GM12878 (cell line): ENCODE measurements around the gene ABCC4. TPM values are rescaled to one million over a fixed set of nuclear protein-coding genes. Genes with fewer than 3 reads are reported as not detected.
A peak's percentile ranks its signal among the peaks of the same experiment; 100 is the strongest.

Experiments used
- ATAC-seq: fragments of 200-7000 bp; cut with Tn5 transposase; 3 replicates; pipeline ENCODE4 v1.9.1; 2020; ENCODE audit warnings: mild to moderate bottlenecking, moderate library complexity
- BruUV-seq: library from RNA; stranded (reverse); fragments of 400-500 nt; replicated peaks from 2 replicates; lab custom pipeline; 2021; lab: Mats Ljungman, UMichigan
- CTCF ChIA-PET: fragments of 300-600 bp; sonication (Branson Sonifier 250); formaldehyde crosslinking; extraction: SDS; loops from one replicate; lab custom pipeline; 2021; ENCODE audit warnings: inconsistent platforms; lab: Yijun Ruan, JAX
- POLR2A ChIA-PET: fragments of 350-600 bp; formaldehyde crosslinking; extraction: SDS; loops from one replicate; lab custom pipeline; 2021; ENCODE audit warnings: inconsistent platforms; lab: Charles Lee
- RAD21 ChIA-PET: fragments of 300-600 bp; sonication (Branson Sonifier 250); formaldehyde crosslinking; loops from one replicate; lab custom pipeline; 2023; ENCODE audit warnings: antibody characterized with exemption; ENCODE audit not compliant: unreplicated experiment; lab: Charles Lee
- SMC1A ChIA-PET: fragments of 300-600 bp; sonication (Branson Sonifier 250); formaldehyde crosslinking; loops from one replicate; lab custom pipeline; 2023; ENCODE audit not compliant: unreplicated experiment, uncharacterized antibody; lab: Charles Lee
- DNase-seq: peaks from one replicate; pipeline ENCODE4 v3.0.0-alpha.2; 2011; ENCODE audit warnings: low read depth, low spot score
- FAIRE-seq: peaks from 3 replicates; lab custom pipeline; 2011; peaks lifted over from hg19 to GRCh38; lab: Jason Lieb, UNC
- H2AFZ ChIP-seq: 2 replicates; pipeline ENCODE4 v1.6.0; 2011; ENCODE audit warnings: low read depth, low read length, control low read depth; ENCODE audit not compliant: control insufficient read depth
- H3K27ac ChIP-seq: 2 replicates; pipeline ENCODE4 v1.5.1; 2011; ENCODE audit warnings: control low read depth; ENCODE audit not compliant: control insufficient read depth, insufficient read depth
- H3K27me3 ChIP-seq, 2 experiments: replicated peaks in 1 of 2; 2 replicates each; pipeline versions ENCODE4 v1.6.0 to v1.6.1; 2011; ENCODE audit warnings: low read length in 1 of 2; ENCODE audit not compliant: control insufficient read depth in 2 of 2, insufficient read depth in 2 of 2
- H3K36me3 ChIP-seq, 2 experiments: 2 replicates each; pipeline ENCODE4 v1.5.1; 2011; ENCODE audit warnings: low read length in 1 of 2; ENCODE audit not compliant: control insufficient read depth in 2 of 2, insufficient read depth in 2 of 2
- H3K4me1 ChIP-seq: 2 replicates; pipeline ENCODE4 v1.6.1; 2011; ENCODE audit warnings: mild to moderate bottlenecking, low read length, moderate library complexity, mixed read lengths; ENCODE audit not compliant: control insufficient read depth, insufficient read depth
- H3K4me2 ChIP-seq: 2 replicates; pipeline ENCODE4 v1.6.0; 2011; ENCODE audit warnings: control low read depth; ENCODE audit not compliant: control insufficient read depth, insufficient read depth
- H3K4me3 ChIP-seq: fragments of 200-600 bp; sonication (generic); 2 replicates; pipeline ENCODE4 v1.5.1; 2016
- H3K79me2 ChIP-seq: 2 replicates; pipeline ENCODE4 v1.6.0; 2011; ENCODE audit warnings: low read length; ENCODE audit not compliant: control insufficient read depth, insufficient read depth
- H3K9ac ChIP-seq: 2 replicates; pipeline ENCODE4 v1.8.0; 2011; ENCODE audit warnings: low read length, control low read depth, mixed read lengths; ENCODE audit not compliant: control insufficient read depth, insufficient read depth
- H3K9me3 ChIP-seq: replicated peaks from 3 replicates; pipeline ENCODE4 v1.5.1; 2011; ENCODE audit warnings: mild to moderate bottlenecking, low read length; ENCODE audit not compliant: control insufficient read depth, insufficient read depth
- H4K20me1 ChIP-seq: 2 replicates; pipeline ENCODE4 v1.6.0; 2011; ENCODE audit not compliant: control insufficient read depth, insufficient read depth
- CHD4 ChIP-seq: fragments of 200-600 bp; sonication (generic); IDR thresholded peaks from 2 replicates; pipeline ENCODE4 v1.6.1; 2016; ENCODE audit warnings: mild to moderate bottlenecking
- E4F1 ChIP-seq: fragments of 450-650 bp; IDR thresholded peaks from 2 replicates; pipeline ENCODE4 v1.6.1; 2018; ENCODE audit warnings: borderline replicate concordance, mild to moderate bottlenecking; ENCODE audit not compliant: partially characterized antibody
- IRF3 ChIP-seq: fragments of 450-650 bp; IDR thresholded peaks from 2 replicates; pipeline ENCODE4 v1.6.1; 2014; ENCODE audit warnings: mild to moderate bottlenecking
- POLR2AphosphoS2 ChIP-seq: IDR thresholded peaks from 2 replicates; pipeline ENCODE4 v1.6.1; 2011; ENCODE audit warnings: low read depth, mild to moderate bottlenecking, low read length, improper control_type of control experiment, moderate library complexity
- SMAD1 ChIP-seq: fragments of 450-650 bp; IDR thresholded peaks from 2 replicates; pipeline ENCODE4 v1.6.1; 2018; ENCODE audit warnings: mild to moderate bottlenecking, low read depth; ENCODE audit not compliant: partially characterized antibody
- TAF1 ChIP-seq: IDR thresholded peaks from 2 replicates; pipeline ENCODE4 v1.6.1; 2011; ENCODE audit warnings: mild to moderate bottlenecking, low read depth, low read length, borderline replicate concordance
- ZNF592 ChIP-seq: fragments of 450-650 bp; IDR thresholded peaks from 2 replicates; pipeline ENCODE4 v1.6.1; 2017; ENCODE audit warnings: mild to moderate bottlenecking, moderate library complexity
- WGBS: methylation state at CpG from one replicate; pipeline ENCODE4 v1.1.6; 2016; ENCODE audit warnings: low lambda C conversion rate; ENCODE audit not compliant: insufficient replicate concordance, insufficient coverage; ENCODE audit errors: missing lambda C conversion rate; 5-methylcytosine and 5-hydroxymethylcytosine counted together
- in situ Hi-C: fragments of 300-500 bp; cut with MboI; formaldehyde crosslinking; loops from 9 replicates; pipeline ENCODE4 v1.14.3; 2018; ENCODE audit warnings: mixed read lengths
- intact Hi-C: fragments of 100-400 bp; cut with micrococcal nuclease; formaldehyde crosslinking; loops from one replicate; pipeline ENCODE4 v1.14.2; 2022; ENCODE audit not compliant: unreplicated experiment
- polyA plus RNA-seq, 11 experiments: library from polyadenylated mRNA; depleted of rRNA in 4 of 11; unstranded in 6 of 11; stranded (reverse) in 5 of 11; fragments of >200 nt; fragmentation: Nextera tagmentation in 4 of 11; fragmentation: Illumina TruSeq in 1 of 11; extraction: Ambion mirVana in 4 of 11; extraction: Trizol in 1 of 11; gene quantifications; 1 replicate in 1 of 11; 2 replicates in 10 of 11; pipeline versions ENCODE4 v1.2.1 to v1.2.3, GENCODE V29; 2011 to 2016; ENCODE audit warnings: inconsistent platforms in 2 of 11, missing spikeins in 2 of 11, low read depth in 1 of 11
- total RNA-seq, 4 experiments: library from RNA; depleted of rRNA in 3 of 4; stranded (reverse); fragments of >200 nt in 3 of 4; fragmentation: Illumina TruSeq in 1 of 4; extraction: Trizol in 1 of 4; gene quantifications; 2 replicates each; pipeline versions ENCODE4 v1.2.1 to v1.2.3, GENCODE V29; 2013 to 2021

The ABCC4 gene
- total and polyA plus RNA-seq, 10 of the 15 experiments (the other 5 are each of a cell fraction or from before 2014, with no cell fraction given), result 7.2 to 44.4 (median 24.1) TPM

- RAD21 ChIA-PET, result interaction anchor here (1.0 to 9.2 kb wide), 23 partner anchors 10 to 681 kb away, joined by 3 to 113 read pairs (median 7); no protein-coding TSS in a partner anchor
- peak overlapping the region; percentile 83 for H3K4me2 ChIP-seq
- TF ChIP-seq E4F1, result no peak
- no peak for TF ChIP-seq IRF3
- no peak for TF ChIP-seq POLR2AphosphoS2
- TF ChIP-seq CHD4, result no peak
- no peak for TF ChIP-seq SMAD1
- TF ChIP-seq ZNF592, result no peak
- no peak for TF ChIP-seq TAF1
- TF ChIP-seq, all 136 proteins: peak for 0
- Histone ChIP-seq H3K9me3 (no peaks in the 10 kb centered on the region; the same call in 2 of the 3 replicates), H3K4me3 (peak overlapping the region; percentile 94), H3K27ac (no peak overlapping the region; the same call in 1 of the 2 replicates), H2AFZ (no peak overlapping the region), H3K79me2 (peaks cover 71% of the 10 kb centered on the region), H4K20me1 (no peaks in the 10 kb centered on the region; the same call in 1 of the 2 replicates), H3K36me3 (peaks cover 0 to 5% of the 10 kb centered on the region in 2 experiments; a peak in 2 of 4 replicates), H3K27me3 (no peaks in the 10 kb centered on the region), H3K9ac (no peak overlapping the region; the same call in 1 of the 2 replicates), H3K4me1 (peaks cover 22% of the 10 kb centered on the region)
- CTCF ChIA-PET, result interaction anchor here (0.6 to 11.9 kb wide), 21 partner anchors 10 to 182 kb away, joined by 3 to 198 read pairs (median 10); no protein-coding TSS in a partner anchor
- DNase-seq, result no peak
- 97% methylated on average over 8 of the region's 8 CpGs for WGBS
- SMC1A ChIA-PET, result interaction anchor here (0.9 to 12.1 kb wide), 23 partner anchors 9 to 107 kb away, joined by 3 to 157 read pairs (median 6); no protein-coding TSS in a partner anchor
- in situ Hi-C loops (no loop called here), intact Hi-C loops (no loop called here)
- POLR2A ChIA-PET, result interaction anchor here (0.6 to 5.3 kb wide), 14 partner anchors 10 to 109 kb away, joined by 3 to 54 read pairs (median 6); no protein-coding TSS in a partner anchor
- no peak for FAIRE-seq
- ATAC-seq, result no peak
- BruUV-seq, result no TSS peak
Measured at GRCh38 chr13:95298169-95298965, 2.9 kb downstream of the ABCC4 start.
